Eye (tissue), 1 donor: ENCODE measurements around the gene C8A.

Source experiments
- DNase-seq: peaks from one replicate; pipeline ENCODE4 v3.0.0-alpha.2; 2015

Gene C8A

DNA sequence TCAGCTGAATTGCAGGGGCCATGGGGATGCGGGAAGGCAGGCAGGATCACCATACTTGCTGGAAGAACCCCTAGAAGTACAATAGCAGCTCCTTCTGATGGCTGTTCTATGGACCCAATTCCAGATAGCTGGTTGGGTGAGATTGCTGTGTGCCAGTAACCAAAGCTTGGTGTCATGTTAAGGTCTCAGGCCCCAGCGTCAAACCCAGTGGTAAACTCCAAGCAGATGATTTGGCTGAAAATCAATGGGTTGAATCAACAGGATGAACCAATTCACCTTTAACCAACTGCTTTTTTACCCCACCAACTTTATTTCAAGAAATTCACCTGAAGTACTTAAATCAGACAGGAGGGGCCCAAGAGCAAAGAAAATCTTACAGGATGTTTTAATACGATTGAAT, 73.4 kb downstream of the C8A start:
- DNase-seq = no peak

DNA sequence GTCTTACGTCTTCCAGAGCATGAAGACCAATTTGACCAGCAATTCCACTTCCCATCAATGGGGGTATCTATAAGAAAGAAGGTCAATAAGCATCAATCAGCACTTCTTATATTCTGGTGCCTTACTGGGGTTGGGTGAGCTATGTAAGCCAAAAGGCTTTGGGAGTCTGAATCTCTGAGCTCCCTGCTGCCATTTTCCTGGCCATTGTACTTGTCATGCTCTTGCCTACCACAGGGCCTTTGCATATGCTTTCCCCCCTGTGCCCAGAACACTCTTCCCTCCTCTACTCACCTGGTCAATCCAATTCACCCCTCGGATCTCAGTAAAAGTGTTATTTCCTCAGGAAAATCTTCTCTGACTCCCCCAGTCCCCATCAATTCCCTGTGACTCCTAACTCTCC, 74.9 kb downstream of the C8A start:
- DNase-seq = no peak

DNA sequence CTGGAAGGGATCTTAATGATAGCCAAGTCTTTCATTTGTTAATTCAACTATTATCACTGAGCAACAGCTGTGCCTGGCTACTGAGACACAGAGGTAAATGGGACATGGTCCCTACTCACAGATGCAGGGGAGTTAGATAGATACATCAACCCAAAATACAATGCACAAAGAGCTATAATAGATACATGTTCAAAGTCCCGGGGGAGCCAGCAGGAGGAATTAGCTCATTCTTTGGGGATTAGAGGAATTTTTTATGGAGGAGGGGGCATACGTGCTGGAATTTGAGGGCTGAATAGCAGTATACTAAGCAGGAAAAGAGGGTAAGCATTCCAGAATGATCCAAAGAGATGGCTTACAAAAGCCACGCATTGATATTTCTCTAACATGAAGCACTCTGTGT, 76.6 kb downstream of the C8A start:
- no peak for DNase-seq

DNA sequence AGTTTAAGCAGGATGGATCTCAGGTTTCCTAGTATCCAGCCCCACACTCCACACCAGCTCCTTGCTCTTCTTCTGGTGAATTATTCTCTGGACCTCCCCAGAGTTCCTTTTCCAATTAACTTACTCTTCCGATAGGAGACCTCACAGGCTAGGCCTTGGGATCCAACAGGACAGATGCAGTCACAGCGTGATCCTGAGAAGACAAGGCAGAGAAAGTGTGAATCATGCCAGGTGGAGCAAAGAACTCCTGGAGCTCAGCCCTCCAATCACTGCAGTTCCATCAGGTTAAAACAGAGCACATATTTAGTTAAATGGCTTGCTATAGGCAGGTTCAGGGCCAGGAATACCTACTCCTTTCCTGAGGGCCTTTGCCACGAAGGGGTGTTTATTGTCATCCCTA, 77.1 kb downstream of the C8A start:
- DNase-seq = no peak

DNA sequence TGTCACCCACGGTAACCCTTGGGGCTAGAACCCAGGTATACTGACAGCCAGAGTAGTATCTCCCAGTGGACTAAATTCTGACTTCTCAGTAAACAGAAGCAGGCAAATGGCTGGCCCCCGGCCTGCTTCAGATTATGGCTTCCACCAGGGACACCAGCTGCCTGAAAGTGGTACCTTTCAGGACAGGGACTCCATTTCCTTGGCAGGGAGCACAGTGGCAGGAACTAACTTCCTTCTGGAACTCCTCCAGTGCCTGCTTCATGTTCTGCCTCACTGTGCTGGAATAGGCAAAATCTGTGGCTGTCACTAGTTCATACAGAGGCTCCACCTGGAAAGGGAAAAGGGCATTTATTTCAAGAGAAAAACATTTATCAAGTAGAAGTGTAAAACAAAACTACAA, 78.6 kb downstream of the C8A start:
- DNase-seq = no peak

DNA sequence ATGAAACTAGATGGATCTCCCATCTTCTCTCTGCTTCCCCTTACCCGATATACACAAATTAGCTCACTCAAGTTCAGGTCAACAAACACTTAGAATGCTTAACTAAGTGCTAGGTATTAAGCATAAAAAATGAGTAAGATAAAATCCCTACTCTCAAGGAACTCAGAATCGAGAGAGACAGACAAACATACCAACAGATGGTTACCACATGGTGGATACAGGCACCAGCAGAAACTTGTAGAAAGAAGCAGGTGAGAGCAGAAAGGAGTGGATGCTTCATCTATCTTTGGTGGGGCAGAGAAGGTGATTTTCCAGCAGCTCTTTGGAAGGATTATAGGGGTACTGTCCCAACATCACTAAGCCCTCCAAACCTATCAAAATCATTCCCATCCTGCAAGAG, 79.0 kb downstream of the C8A start:
- DNase-seq = no peak

DNA sequence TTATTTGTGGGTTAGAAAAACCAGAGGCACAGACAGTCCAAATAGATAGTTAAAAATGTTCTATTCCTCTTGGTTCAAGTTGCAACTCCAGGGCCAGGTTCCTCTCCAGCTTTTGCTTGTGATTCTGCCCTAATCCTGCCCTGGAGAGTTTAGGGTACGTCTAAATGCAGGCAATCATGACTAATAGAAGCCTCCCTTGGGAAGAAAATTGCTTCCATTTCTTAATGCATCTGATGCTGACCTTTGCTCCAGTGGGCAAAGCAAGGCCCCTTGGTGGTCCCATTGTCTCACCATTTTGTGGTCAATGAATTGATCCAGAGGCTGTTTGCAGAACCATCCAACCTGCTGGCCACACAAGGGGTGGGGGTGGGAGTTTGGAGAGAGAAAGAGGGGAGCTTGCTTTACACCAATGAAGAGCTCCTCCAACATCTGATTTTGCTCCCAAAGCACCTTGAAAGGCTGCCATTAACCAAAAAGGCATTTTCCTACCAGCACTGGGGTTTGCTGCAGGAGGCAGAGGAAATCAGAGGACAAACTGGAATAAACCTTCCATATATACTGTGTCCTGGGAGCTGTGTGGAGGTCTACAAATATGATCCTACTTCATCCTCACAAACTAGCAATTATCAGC, 79.9 kb downstream of the C8A start:
- DNase-seq = peak; percentile 74

DNA sequence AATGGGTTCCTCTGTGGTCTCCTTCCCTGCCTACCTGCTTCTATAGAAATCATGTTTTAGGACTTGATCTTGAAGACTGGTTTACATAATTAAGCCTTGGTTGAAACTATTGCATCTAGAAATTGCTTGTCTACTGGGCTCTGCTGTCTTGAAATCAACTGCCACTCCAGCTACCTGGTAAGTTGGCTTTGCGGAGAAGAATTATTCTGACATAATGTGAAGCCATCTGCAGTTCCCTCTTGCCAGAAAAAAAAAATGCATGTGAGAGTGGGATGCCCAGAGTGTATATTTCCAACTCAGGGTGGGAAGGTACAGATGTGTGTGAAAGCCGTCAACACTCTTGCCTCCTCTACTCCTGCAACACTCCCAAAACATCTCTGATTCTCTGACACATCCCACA, 84.0 kb downstream of the C8A start:
- DNase-seq = no peak

DNA sequence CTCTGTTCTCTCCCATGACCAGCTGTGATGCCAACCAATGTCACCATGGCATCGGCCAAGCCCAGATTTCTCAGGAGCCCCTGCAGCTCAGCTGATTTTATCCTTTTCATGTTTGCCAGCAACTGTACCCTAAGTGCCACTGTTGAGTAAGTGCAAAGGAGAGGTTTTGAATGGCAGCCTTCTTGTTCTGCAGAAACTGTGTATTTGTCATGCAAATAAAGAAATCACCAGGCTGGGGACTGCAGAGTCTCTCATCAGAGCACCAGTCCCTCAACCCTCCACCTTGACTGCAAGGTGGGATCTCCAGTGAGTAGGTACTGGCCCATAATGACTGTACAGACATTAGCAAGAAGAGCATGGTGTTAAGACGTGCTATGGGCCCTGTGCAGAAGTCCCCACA, 84.6 kb downstream of the C8A start:
- no peak for DNase-seq

DNA sequence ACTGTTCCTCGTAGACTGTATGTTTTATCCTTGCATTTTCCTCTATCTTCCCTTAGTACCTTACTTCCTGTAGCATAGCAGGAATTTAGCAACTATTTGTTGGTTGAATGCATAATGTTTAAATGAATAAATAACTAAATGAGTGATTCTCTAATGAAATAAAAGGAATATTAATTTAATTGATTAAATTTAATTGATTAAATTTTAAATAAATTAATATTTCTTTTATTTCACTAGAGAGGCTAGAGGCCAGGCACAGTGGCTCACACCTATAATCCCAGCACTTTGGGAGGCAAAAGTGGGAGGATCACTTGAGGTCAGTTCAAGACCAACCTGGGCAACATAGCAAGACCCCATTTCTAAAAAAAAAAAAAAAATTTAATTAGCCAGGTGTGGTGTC, 85.4 kb downstream of the C8A start:
- no peak for DNase-seq

DNA sequence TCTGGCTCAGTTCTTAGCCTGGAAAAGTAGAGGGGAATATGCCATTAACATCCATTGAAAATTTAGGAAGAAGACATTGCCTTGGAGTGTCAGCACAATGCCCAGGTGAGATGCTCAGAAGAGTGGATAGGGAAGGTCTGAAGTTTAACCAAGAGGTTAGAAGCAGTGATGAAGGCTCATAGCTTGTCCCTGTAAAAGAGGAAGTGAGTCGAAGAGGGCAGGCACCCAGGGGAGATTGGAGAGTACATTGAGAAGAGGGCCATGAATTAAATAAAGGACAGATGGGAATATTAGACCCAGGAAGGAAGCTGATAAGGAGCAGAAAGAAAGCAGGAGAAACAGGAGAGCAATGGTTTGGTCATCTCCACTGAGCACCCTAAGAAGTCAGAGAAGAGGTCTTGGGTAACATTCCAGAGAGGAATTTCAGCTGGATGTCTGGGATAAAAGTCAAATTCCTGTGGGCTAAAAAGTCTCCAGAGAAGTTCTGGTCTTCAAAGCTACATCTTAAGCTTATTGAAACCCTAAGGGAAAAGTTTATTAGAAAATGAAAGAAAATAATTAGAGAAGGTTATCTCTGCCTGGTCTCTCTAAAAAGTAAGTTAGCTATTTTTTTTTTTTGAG, 93.9 kb downstream of the C8A start:
- no peak for DNase-seq

DNA sequence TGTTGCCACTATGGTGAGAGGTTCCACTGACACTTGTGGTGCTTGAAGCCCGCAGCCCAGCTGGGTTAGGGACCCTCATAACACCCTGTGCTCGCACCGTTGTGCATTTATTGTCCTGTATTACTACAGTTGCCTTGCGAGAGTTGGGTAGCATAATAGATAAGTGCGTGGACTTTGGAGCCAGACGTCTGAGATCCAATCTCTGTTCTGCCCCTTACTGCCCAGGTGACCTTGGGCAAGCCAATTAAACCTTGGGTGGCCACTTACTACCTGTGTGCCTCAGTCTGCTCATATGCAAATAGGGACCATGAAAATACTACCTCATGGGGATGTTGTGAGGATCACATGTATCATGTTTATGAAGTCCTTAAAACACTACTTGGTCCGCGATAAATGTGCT, 97.9 kb downstream of the C8A start:
- DNase-seq = no peak

DNA sequence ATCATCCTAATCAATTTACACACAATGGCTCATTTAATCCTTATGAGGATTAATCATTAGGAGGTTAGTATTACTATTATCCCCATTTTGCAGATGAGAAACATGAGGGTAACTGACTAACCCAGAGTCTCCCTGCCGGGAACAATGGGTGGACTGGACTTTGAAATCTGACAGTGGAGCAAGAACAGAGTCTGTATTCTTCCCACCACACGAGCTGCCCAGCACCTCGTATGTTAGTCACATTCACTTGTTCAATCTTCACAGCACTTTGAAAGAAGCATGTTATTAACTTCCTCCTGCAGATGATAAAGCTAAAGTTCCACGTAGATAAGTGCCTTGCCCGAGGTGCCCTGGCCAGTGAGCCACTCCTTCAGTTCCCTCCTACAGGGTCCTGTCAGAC, 98.8 kb downstream of the C8A start:
- no peak for DNase-seq

DNA sequence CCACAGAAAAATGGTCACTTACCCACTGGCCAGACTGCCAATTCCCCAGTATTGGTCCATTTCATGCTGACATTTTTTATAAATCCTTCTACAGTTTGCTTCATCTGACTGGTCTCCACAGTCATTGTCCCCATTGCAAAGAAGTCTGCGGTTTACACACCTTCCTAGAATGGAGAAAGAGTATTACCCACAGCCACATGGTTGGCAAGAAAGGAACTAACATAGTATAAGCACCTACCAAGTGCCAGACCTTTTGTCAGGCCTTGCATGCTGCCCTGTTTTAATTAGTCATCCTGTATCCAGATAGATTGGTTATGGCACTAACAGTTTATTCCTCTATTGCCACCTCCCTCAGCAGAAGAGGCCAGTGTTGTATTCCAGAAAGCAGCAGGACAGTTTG, 100.1 kb downstream of the C8A start:
- no peak for DNase-seq

DNA sequence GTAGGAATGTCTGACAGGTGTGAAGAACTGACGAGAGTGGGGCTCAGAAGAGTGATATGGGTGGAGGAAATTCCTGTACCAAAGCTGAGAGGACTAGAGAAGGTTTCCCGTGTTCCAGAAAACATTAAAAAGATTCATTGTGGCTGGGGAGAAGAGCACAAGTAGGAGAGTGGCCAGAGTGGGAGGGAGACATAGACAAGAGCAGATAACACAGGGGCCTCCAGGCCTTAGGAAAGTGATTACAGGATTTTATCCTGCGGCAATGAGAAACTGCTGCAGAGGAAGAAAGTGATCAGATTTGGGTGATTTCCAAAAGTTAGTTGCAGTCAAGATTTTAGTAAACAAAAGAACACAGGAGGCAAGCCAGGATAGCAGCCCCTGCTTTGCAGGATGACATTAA, 103.3 kb downstream of the C8A start:
- DNase-seq = no peak

DNA sequence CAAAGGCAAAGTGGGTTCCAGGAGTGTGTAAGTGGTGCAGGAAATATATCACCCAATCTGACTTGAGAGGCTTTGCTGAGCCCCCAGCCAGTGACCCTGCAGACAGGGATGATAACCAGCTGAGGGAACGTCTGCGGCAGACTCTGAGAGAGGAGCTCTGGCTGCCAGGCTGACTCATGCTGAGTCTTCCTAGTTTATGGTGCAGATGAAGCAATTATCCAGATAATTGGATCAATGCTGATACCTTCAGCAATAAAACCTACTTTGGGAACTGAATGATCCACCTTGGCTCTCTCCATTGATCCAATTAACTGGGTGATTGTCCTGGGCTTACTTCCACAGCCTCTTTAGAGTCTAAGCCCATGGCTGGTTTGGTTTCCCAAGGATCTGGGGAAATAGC, 103.9 kb downstream of the C8A start:
- DNase-seq = no peak

DNA sequence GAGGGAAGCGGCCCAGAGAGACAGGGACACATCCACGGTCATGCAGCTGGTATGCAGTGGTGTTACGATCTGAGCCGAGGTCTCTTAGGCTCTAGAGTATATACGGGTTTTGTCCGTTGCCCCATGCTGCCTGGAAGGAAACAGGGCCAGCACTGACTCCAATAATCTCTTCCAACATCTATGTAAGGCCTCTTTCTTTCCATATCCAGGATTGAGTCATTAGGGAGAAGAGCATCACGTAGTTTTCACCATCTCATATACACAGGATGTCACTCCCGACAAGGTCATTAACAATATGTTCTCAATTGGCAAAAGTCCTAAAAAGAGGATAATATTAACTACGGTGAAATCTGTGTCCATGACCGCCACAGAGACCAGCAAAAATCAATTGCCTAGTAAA, 106.8 kb downstream of the C8A start:
- no peak for DNase-seq

DNA sequence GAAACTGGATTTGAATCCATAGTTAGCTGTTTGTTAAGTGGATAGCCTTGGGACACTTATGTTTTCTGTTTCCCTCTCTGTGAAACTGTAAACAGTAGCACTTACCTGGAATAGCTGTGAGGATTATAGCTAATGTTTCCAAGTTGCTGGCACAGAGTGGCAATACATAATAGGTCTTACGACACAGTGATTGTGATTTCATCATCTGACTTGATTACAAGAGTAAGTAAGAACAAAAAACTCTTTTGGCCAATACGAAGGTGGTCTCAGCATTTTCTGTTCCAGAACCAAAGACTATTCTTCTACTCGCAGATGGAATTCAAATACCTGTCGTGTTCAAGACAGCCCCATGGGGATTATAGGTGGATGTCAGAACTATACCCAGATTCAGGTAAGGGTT, 109.1 kb downstream of the C8A start:
- DNase-seq = no peak

DNA sequence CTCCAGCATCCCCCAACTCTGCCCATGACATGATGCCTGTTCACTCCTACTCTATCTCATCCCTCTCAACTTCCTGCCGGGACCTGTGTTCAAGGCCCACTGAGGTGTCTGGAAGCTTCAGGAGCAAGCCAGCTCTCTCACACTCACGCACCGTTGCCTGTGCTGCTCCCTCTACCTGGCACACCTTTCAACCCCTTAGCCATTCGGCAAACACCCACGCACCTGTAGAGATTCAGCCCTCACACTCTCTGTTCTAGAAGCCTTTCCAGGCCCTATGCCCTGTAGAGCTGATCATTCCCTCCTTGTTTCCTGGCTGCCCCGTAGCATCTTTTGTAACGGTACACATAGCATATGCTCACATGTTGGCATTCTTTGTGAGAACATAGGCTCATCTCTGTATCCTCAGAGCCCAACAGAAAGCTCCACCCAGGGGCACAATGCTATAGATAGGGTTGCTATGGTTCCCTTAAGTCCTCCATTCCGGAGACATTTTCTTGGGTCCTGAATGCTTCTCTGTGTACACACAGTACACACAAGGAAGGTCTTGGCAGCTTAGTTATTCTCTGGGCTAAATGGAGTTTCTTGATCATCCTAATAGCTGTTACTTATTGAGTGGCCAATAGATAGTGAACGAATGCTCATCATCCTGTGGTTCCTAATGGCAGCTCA, 109.9 kb downstream of the C8A start:
- DNase-seq = no peak

DNA sequence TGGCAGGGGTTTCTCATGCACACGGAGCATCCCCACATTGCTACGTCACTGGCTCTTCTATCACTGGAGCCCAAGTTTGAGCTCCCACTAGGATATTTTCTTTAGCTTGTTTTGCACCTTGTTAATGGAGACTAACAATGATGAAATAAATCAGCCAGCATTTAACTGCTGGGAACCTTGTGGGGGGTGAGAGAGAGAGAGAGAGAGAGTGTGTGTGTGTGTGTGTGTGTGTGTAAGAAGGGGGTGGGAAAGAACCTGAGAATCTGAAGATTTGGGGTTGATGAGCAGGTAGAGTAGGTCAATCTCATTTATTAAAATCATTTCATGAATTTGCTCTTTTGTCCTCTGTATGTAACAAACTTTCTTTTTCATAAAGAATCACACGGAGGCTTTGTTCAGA, 110.6 kb downstream of the C8A start:
- no peak for DNase-seq

DNA sequence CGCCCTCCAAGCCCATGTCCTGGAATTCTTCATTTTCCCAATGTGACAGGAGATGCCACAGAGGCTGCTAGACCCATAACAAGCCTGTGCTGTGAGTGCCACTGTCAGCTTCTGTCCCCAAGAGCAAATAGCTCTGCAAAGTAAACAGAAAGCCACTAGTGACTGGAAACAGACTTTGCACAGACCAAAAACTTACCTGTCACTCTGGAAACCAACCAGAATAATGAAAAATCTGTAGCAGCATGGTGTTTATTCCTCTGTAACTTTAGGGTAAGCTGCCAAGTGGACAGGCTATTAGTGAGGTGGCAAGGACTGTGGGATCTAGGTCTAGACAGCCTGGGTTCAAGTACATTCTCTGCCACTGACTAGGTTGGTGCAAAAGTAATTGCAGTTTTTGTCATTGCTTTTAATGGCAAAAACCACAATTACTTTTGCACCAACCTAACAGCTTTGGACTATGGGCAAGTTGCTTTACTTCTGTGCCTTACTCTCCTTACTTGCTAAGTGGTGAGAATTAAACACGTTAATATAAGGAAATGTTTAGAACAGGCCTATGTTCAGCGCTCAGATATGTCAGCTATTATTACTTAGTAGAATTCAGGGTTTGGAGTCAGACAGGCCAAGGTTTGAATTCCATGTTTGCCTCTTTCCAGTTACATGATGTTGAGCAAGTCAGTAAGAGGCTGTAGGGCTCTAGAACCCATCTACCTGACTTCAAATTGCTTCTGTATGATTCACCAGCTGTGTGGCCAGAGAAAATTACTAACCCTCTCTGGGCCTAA, 111.5 kb downstream of the C8A start, which contains the start of gene C8B:
Gene C8B, minus strand, starts transcription at position 100 of the 782 bp plus-strand sequence. Its CDS starts 67 bp downstream, at position 33.
- DNase-seq = no peak

DNA sequence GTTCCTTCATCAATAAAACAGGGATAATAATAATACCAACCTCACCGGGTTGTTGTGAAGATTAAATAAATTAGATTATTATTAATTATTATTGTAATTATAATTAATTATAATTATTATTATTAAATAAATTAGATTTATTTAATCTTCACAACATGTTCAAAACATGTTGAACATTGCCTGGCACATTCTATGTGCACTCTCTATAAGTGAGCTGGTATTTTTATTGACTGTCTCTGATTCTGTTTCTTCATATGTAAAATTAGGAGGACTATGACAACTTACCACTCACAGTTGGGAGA, 112.1 kb downstream of the C8A start:
- no peak for DNase-seq

DNA sequence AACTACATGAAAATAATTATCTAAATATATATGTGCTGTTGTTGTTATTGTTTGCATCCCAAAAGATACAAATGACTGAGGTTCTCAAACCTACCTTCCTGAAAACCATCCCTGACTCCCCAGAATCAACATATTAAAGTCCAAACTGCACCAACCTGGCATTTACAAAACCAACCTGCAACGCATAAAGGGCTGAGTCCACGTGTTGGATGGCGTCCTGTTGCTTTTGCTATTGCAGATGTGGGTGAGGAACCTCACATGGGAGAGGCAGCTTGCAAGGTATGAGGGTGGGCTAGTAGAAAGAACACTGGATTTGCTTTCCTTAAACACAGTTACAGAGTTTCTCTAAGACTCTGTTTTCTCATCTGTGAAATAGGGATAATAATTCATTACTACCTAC, 112.8 kb downstream of the C8A start:
- no peak for DNase-seq
